NCI-H1436 (cell line): Measurements from ENCODE around the gene KREMEN1.
"Not testable (repeated sequence)": the region's sequence is repeated elsewhere in the genome, so short reads cannot be mapped to it uniquely, and the experiment has no call there.

ENCODE experiments used
- DNase-seq: peaks from one replicate; lab custom pipeline; 2025; lab: John Stamatoyannopoulos, UW

KREMEN1 gene

DNA sequence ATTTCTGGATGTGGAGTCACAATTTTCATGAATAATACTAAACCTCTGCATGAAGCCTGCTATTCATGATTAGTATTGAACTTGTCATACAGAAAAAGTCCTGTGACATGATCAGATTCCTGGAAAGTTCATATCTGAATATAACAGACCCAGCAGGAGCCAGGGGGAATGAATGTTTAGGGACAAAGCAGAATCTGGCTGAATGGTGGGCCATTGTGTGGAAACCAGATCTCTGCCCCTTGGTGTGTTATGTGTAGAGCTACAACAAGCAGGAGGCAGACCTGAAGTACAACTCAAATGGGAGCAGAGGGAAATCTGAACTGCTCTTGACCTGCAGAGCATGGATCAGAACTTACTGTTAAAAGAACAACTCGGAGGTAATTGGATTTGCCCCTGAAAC lies 30.3 kb downstream of the KREMEN1 start:
- DNase-seq = no peak

DNA sequence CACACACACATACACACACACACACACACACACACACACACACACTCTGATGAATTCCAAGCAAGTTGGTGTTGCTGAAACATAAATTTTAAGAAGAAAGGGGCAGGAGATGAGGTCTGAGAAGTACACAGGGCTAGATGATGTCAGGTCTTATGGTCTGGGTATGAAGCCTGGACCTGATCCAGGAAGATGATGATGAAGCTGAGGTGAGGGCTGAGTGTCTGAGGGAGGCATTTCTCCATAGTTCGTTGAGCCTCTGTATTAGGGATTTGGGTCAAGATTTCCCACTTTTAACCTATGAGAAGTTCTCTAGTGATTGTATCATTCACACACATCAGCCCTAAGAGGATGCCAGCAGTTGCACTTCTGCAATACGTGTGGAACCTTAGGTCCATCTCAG lies 32.6 kb downstream of the KREMEN1 start:
- DNase-seq = no peak

DNA sequence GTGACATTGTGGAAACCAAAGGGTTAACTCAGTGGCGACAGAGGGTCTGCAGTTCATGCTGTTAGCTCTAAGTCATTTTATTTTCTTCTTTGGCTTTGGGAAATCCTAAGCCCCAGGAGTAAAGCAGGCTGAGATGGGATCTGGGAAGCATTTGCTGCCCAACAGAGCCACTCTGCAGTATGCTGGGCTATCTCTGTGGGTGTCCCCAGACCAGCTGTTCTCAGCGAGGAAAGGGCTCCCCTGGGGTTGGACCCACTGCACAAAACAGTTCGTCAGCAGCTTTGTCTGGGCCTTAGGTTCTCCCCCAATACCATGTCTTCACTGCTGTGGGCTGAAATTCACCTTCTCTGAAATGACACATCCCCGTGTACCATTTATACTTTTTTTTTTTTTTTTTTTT lies 34.0 kb downstream of the KREMEN1 start:
- no peak for DNase-seq

DNA sequence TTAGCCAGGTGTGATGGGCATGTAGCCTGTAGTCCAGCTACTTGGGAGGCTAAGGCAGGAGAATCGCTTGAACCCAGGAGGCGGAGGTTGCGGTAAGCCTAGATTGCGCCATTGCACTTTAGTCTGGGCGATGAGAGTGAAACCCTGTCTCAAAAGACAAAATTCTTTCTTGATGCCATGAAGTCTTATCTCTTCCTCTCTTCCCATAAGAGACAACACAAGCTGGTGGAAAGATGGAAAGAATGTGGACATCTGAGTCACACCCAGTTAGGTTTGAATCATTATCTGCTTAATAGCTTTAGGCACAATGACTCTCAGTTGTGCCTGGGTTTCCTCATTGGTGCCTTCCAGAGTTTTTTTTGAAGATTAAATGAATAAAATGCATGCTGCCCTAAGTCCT lies 35.3 kb downstream of the KREMEN1 start:
- no peak for DNase-seq

DNA sequence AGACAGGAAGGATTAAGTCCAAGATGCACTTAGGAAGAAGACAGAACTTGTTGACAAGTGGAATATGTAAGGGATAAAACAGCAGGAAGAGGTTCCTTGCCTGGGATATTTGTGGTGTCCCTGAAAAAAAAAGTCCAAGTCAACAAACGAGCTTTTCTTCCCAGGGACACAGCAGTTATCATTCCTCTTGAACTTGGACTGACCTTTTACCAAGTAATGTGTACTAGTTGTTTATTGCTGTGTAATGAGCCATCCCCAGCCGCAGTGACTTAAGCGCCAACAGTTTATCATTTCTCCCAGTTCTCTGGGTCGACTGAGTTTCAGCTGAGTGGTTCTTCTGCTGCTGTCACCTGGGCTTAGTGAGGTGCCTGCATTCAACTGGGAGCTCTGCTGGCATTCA lies 37.0 kb downstream of the KREMEN1 start:
- DNase-seq = no peak

DNA sequence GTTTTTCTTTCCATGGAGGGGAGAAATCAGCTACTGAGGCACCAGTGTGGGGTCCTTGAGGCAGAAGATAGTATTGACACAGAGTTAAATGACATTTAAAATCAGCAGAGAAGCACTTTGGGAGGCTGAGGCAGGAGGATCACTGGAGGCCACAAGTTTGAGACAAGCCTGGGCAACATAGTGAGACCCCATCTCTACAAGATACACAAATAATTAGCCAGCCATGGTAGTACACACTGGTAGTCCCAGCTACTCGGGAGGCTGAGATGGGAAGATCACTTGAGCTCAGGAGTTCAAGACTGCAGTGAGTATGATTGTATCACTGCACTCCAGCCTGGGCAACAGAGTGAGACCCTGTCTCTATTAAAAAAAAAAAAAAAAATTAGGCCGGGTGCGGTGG lies 38.1 kb downstream of the KREMEN1 start:
- no peak for DNase-seq

DNA sequence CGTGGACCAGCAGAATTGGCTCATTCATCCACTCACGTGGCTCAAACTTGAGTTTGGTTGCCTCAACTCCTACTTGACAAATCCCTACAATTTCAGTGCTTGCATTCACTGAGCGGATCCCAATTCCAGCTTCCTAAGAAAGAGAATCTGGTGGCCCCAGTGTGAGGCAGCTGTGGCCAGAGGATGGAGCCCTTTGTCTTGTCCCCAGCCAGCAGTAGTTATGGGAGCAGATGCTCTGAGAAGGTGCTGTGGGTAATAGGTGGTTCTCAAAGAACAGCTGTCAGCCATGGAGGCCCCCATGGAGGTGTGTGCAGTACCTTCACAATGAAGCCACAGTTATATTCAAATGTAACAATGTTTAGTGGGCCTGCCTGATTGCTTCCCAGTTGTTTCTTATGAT lies 39.3 kb downstream of the KREMEN1 start:
- DNase-seq = no peak

DNA sequence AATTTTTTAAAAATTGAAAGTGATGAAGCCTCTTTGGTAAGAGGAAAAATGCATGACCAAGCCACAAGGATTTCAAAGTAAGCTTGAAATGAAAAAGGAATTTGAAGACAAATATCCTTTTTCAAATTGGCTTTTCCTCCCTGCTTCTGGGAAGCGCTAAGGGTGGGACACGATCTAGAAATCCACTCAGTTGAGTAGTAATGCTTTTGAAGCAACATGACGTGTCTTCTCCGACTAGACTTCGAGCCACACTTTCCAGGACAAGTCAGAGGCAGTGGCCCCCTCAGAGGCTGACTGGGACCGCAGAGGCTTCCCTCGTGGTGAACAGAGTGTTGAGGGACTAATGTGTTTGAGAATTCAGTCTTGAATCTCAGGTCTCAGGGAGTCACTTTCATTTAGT lies 39.8 kb downstream of the KREMEN1 start:
- DNase-seq = no peak

DNA sequence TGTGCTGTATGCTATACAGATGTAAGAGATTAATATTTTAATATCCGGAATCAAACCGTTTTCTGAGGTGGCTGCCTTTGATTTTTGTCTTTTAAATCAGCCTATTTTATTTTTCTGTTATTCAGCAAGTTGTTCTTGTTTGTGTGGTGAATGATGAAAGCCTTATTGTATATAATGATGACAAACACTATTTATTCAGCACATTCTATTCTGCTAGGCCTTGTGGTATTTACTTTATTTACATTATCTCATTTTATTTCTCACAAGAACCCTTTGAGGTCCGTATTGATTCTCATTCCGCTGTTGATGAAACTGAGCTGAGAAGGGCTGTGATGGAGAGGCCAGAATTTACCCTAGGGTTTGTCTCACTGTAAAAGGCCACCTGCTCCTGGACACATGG lies 40.5 kb downstream of the KREMEN1 start:
- DNase-seq = no peak

DNA sequence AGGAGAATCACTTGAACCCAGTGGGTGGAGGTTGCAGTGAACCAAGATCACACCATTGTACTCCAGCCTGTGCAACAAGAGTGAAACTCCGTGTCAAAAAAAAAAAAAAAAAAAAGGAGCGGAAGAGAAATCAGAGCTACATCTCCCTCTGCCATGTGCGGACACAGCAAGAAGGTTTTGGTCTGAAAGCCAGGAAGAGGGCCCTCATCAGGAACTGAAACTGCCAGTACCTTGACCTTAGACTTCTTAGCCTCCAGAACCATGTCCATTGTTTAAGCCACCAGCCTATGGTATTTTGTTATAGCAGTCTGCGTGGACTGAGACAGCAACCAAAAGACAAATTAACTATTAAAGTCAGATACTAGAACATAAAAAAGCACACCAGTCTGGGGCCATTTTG lies 41.6 kb downstream of the KREMEN1 start:
- DNase-seq = no peak

DNA sequence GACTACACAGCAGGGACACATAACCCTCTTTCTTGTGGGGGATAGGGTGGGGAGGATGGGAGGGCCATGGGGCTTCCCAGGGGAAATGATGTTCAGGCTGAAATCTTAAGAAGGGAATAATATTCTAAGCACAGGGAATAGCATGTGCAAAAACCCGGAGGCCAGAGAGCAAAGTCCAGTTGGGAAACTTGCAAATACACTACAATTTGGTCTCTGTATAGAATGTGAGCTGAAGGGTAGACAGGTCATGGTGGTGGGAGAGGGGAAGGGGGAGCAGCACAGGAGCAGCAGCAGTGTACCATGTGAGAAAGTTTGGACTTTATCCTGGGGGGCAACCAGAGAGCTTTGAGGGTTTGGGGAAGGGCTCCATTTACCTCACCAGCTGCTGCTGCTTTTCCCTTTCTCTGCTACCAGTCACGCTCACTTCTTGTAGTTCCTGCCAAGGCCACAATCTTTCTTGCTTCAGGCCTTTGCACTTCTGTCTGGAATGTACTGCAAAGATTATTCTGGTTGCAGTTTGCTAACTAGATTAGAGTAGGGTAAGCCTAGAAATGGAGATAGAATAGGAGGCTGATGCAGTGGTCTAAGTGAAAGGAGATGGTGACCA lies 43.0 kb downstream of the KREMEN1 start:
- DNase-seq = no peak

DNA sequence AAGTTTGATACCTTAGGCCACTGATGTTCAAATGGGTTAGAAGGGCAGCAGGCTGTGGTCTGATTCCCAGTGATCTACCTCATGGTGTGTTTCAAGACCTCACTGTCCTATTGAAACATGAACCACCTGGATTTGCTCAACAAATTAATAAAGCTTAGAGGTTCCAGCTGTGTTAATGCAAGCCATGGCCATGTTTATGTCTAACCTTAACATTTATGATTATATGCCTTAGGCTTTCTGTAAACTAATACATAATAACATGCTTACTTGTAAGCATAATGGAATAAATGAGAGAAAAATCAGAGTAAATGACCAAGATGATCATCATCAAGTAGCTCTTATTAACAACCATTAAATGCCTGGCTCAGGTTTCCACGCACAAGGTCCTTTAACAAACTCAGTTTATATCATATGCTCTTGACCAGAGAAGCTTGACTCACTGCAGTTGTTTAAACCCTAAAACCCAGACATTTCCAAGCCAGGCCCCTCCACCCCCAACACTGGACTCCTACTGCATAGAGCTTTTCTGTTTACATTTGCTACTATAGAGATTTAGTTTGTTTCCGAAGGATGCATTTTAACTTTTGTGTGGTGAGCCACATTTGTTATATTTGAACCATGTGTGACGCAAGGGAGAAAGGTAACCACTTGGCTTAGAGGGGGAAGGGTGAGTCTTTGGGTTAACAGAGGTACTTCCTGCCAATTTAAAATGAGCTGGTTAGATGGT lies 43.7 kb downstream of the KREMEN1 start:
- DNase-seq = no peak

DNA sequence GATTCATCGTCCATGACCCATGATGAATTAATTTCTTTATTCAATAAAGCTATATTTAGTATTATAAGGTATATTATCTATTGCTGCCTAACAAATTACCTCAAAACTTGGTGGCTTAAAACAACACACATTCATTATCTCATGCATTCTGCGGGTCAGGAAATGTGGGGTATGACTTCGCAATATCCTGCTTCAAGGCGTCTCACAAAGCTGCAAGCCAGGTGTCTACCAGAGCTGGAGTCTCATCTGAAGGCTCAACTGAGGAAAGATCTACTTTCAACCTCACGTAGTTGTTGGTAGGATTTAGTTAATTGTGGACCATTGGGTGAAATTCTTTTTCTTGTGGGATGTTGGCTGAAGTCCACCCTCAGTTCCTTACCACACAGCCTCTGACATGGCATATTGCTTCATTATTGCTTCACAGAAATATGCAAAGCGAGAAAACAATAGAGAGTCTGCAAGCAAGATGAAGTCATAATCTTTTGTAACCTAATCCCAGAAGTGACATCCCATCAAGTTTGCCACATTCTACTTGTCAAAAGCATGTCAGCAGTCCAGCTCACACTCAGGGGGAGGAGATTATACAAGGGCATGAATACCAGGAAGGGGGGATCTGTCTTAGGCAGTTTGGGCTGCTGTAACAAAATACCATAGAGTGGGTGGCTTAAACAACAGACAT lies 45.1 kb downstream of the KREMEN1 start:
- DNase-seq = no peak

DNA sequence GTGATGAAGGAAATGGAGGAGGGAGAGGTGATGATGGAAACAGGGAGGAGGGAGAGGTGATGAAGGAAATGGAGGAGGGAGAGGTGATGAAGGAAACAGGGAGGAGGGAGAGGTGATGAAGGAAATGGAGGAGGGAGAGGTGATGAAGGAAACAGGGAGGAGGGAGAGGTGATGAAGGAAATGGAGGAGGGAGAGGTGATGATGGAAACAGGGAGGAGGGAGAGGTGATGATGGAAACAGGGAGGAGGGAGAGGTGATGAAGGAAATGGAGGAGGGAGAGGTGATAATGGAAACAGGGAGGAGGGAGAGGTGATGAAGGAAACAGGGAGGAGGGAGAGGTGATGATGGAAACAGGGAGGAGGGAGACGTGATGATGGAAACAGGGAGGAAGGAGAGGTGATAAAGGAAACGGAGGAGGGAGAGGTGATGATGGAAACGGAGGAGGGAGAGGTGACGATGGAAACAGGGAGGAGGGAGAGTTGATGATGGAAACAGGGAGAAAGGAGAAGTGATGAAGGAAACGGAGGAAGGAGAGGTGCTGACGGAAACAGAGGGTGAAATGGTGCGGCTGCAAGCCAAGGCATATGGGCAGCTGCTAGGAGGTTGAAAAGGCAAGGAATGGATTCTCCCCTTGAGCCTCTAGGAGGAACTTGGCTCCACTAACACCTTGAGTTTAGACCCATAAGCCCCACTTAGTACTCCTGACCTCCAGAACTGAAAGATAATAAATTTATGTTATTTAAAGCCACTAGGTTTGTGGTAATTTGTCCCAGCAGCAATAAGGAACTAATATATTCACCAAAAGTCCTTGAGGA lies 47.5 kb downstream of the KREMEN1 start:
- DNase-seq = not testable (repeated sequence)

DNA sequence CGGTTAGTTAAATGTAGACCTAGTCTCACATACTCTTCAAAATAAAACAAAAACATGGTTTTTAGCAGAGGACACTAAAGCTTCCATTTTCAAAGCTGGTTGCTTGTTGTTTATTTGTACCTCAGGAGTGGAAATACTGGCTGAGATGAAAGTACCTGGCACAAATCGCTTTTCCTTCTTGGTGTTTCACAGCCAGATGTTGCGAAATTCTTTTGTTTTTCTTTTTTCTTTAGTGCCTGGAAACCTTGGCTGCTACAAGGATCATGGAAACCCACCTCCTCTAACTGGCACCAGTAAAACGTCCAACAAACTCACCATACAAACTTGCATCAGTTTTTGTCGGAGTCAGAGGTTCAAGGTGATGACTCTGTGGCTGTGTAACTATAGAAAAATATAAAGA lies 48.3 kb downstream of the KREMEN1 start:
- DNase-seq = no peak

DNA sequence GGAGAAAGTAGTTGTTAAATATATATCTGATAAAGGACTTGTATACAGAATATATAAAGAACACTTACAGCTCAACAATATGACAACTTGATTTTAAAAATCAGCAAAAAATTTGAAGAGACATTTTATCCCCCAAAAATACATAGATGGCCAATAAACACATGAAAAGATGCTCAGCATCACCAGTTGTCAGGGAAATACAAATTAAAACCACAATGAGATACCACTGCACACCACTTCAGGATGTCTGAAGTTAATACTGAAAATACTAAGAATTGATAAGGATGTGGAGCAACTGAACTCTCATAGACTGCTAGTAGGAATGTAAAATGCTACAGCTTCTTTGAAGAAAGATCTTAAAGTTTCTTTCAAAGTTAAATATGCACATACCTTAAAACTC lies 49.2 kb downstream of the KREMEN1 start:
- no peak for DNase-seq

DNA sequence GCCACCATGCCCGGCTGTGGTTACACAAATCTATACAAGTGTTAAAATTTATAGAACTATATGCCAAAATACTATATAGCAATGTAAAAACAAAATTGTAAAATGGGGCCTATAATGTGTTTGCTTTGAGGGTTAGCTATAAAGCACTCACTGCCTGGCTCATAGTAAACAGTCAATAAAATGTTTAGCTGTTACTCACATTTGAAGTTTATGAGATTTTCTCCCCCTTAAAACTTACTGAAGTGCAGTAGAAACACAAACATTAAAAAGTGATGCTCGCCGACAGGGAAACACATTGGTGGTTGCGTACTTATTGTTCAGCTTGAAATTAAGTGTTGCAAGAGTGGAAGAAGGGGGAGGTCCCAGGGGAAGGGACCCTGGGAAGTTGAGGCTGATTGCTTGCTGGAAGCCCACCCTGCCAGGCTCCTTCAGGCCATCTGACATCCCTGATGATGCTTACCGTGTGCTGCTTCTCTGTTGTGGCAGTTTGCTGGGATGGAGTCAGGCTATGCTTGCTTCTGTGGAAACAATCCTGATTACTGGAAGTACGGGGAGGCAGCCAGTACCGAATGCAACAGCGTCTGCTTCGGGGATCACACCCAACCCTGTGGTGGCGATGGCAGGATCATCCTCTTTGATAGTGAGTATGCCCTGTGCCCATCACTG lies 52.1 kb downstream of the KREMEN1 start:
- no peak for DNase-seq

DNA sequence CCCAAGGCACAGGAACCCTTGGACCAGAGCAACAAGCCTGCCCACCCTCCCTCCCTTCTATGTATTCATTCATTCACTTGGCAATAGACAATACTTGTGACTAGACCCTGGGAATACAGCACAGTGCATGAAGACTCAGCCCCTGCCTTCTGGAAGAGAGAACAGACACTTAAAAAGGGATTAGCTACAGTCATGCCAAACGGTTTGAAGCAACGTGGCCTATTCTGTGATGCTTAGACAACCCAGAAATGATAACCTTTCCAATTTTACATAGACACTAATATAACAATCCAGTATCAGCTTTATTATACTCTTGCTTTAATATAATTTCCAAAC lies 52.6 kb downstream of the KREMEN1 start:
- no peak for DNase-seq

DNA sequence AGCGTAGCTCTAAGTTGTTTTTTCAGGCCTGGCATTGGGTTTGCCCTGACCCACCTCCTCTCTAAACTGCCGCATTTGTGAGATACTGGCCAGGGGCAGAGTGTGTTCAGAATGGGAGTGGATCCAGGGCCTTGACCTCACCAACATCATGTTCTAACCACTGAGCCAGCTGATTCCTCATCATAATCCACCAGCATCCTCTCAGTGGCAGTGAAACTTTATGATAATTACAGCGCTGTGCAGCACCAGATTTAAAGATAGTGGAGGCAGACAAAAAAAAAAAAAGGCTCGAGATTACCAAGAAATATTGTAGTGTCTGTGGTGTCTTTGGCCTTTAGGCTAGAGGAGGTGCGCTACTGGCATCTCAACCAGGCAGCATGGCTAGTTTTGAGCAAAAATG lies 53.0 kb downstream of the KREMEN1 start:
- no peak for DNase-seq

DNA sequence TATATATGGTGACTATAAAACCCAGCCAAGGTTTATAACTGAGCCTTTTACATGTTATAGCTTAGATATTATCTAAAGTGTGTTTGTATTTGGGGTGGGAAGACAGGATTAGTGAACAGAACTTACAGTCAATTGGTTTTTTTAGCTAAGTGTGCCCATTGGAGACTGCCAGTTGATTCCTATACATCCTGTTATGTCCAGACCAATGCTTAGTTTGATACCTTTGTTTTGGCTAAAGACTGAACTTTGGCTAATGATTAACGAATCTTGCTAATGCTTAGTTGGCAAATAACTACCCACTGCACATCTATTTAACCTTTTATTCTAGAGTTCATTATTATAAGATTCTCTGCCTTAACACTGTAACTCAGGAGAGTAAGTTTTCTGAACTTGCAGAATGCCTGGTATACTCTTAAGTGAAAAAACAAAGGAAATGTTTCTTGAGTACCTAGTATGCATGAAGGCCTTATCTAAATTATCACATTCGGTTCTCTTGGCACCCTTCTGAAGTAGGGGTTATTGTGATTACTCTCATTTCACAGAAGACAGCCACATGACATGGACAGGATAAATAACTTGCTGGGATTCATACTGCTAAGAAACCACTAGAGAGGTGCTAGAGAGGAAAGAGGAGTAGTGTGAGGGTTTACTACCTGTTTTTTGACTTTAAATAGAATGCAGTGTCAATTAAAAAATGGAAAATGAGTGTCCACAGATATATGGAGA lies 54.0 kb downstream of the KREMEN1 start:
- DNase-seq = no peak
